ENCODE data around the gene APOBEC3C. TPM values are rescaled to one million over a fixed set of nuclear protein-coding genes. Genes with fewer than 3 reads are reported as not detected.

APOBEC3C gene
- total RNA-seq, 1 experiment from 2014 or later: 32.1 TPM

- no peak for DNase-seq
- no peaks in the 10 kb centered on the region; a peak in 2 of 5 replicates for H3K9me3 Mint-ChIP-seq
- H2BK20ac ChIP-seq (ENCODE audit: low read depth, low read length, poor library complexity, severe bottlenecking): no peak overlapping the region
- TF ChIP-seq CTCF (conservative IDR thresholded peaks at IDR 0.05): no peak
- no peak overlapping the region for H3K23ac ChIP-seq (ENCODE audit: insufficient read length, low read depth, low read length)
- no CpG with 5 or more reads among the region's 5 CpGs for WGBS (ENCODE audit: extremely low coverage, insufficient read length, low lambda C conversion rate)
- H2BK120ac ChIP-seq (ENCODE audit: low read depth, low read length, poor library complexity, severe bottlenecking): no peak overlapping the region
- no peak overlapping the region; the same call in 1 of the 2 replicates for H3K14ac ChIP-seq (ENCODE audit: insufficient read depth, low read length)
- H3K36me3 Mint-ChIP-seq (ENCODE audit: insufficient read depth in 1 of 3, low read depth in 3 of 3): no peaks in the 10 kb centered on the region
- H3K79me2 ChIP-seq (ENCODE audit: insufficient read depth, low read length): no peaks in the 10 kb centered on the region
- no peaks in the 10 kb centered on the region for H3K9me3 ChIP-seq (ENCODE audit: control insufficient read depth, low read depth, low read length)
- H4K5ac ChIP-seq (ENCODE audit: insufficient read length, low read depth, low read length): no peak overlapping the region
- no peaks in the 10 kb centered on the region for H4K20me1 ChIP-seq (ENCODE audit: control insufficient read depth, insufficient read depth, insufficient read length)
- no peak overlapping the region for H2BK5ac ChIP-seq (ENCODE audit: insufficient read length, low read length)
- H2AK5ac ChIP-seq (ENCODE audit: insufficient read length, low read length): no peak overlapping the region
- H2BK15ac ChIP-seq (ENCODE audit: low read depth, low read length): no peak overlapping the region
- no peaks in the 10 kb centered on the region for H3K27me3 ChIP-seq (ENCODE audit: insufficient read depth, low read length)
- no peak overlapping the region for H3K27ac ChIP-seq (ENCODE audit: insufficient read length, low read depth, low read length)
- H2AFZ ChIP-seq (ENCODE audit: low read length): no peak overlapping the region
- no peak overlapping the region for H3K4me2 ChIP-seq (ENCODE audit: insufficient read depth, insufficient read length, low read length)
- no peak overlapping the region for H4K91ac ChIP-seq (ENCODE audit: insufficient read length, low read depth, low read length)
- H2BK12ac ChIP-seq (ENCODE audit: insufficient read length, low read depth, low read length): no peak overlapping the region
- peaks cover 14% of the 10 kb centered on the region for H3K27me3 Mint-ChIP-seq (ENCODE audit: low read depth)
- H3T11ph ChIP-seq (ENCODE audit: low read length): no peak overlapping the region
- no peak overlapping the region for H4K8ac ChIP-seq (replicated peaks; ENCODE audit: insufficient read length, low read depth, low read length)
- H3K4me1 Mint-ChIP-seq: peaks cover 19 to 29% of the 10 kb centered on the region in 2 experiments
- no peak overlapping the region for H3K9ac ChIP-seq (ENCODE audit: extremely low read depth, insufficient read length, low read length)
- H3K4ac ChIP-seq (ENCODE audit: low read depth, low read length): no peak overlapping the region
- H3K23me2 ChIP-seq (ENCODE audit: insufficient read length, low read depth, low read length, poor library complexity, severe bottlenecking): no peaks in the 10 kb centered on the region
- 0 out of 7 replicates have a peak overlapping the region, but pooled peaks of 1 of the 3 experiments have one; percentile 31 for H3K27ac Mint-ChIP-seq
- H3K56ac ChIP-seq (ENCODE audit: insufficient read length, low read depth, low read length): no peak overlapping the region
- H3K4me3 Mint-ChIP-seq: no peak overlapping the region
- H3K79me1 ChIP-seq (ENCODE audit: insufficient read depth, low read depth, low read length, poor library complexity, severe bottlenecking): no peaks in the 10 kb centered on the region
- H3K18ac ChIP-seq (ENCODE audit: insufficient read length, low read depth, low read length): no peak overlapping the region
- H3K4me1 ChIP-seq (ENCODE audit: insufficient read depth, low read length): no peaks in the 10 kb centered on the region; the same call in 1 of the 2 replicates
Observed at GRCh38 chr22:38966380-38966702, 47.7 kb upstream of the APOBEC3C start.
